OCI-LY1 (cell line): ENCODE results near the gene LSM10.

Experiments used
- H2AFZ ChIP-seq: fragments of 200-600 bp; sonication (generic), shearing (Covaris generic); 2 replicates; pipeline ENCODE4 v1.6.0; 2014; ENCODE audit warnings: antibody characterized with exemption, mild to moderate bottlenecking, low read length
- H3F3A ChIP-seq: fragments of 200-600 bp; sonication (generic), shearing (Covaris generic); 2 replicates; pipeline ENCODE4 v1.6.0; 2014; ENCODE audit warnings: mild to moderate bottlenecking, antibody characterized with exemption, low read length, moderate library complexity; ENCODE audit not compliant: insufficient read depth
- H3K27ac ChIP-seq: fragments of 200-600 bp; sonication (generic); 2 replicates; pipeline ENCODE4 v1.5.1; 2014; ENCODE audit warnings: low read length, mixed run types, mild to moderate bottlenecking, low read depth; ENCODE audit not compliant: poor library complexity, severe bottlenecking
- H3K27me3 ChIP-seq: fragments of 200-600 bp; sonication (generic); 2 replicates; pipeline ENCODE4 v1.6.0; 2014; ENCODE audit warnings: antibody characterized with exemption, mild to moderate bottlenecking, low read length, moderate library complexity; ENCODE audit not compliant: insufficient read depth
- H3K36me3 ChIP-seq: fragments of 200-600 bp; sonication (generic); 2 replicates; pipeline ENCODE4 v1.6.1; 2014; ENCODE audit warnings: mild to moderate bottlenecking, antibody characterized with exemption, low read length, moderate library complexity, mixed read lengths; ENCODE audit not compliant: insufficient read depth
- H3K4me1 ChIP-seq: fragments of 200-600 bp; sonication (generic); 2 replicates; pipeline ENCODE4 v1.5.1; 2014; ENCODE audit warnings: mild to moderate bottlenecking, low read length, moderate library complexity; ENCODE audit not compliant: insufficient read depth, severe bottlenecking
- H3K4me2 ChIP-seq: fragments of 200-600 bp; sonication (generic), shearing (Covaris generic); 2 replicates; pipeline ENCODE4 v1.6.1; 2014; ENCODE audit warnings: low read length
- H3K4me3 ChIP-seq: fragments of 200-600 bp; sonication (generic); 2 replicates; pipeline ENCODE4 v1.5.1; 2014; ENCODE audit warnings: low read length, low read depth, mild to moderate bottlenecking, mixed read lengths; ENCODE audit not compliant: poor library complexity, severe bottlenecking
- H3K79me2 ChIP-seq: fragments of 200-600 bp; shearing (Covaris generic); 2 replicates; pipeline ENCODE4 v1.6.1; 2016; ENCODE audit warnings: mixed run types, low read length, mixed read lengths; ENCODE audit not compliant: insufficient read depth
- H3K9ac ChIP-seq: fragments of 200-600 bp; sonication (generic), shearing (Covaris generic); 2 replicates; pipeline ENCODE4 v1.6.1; 2014; ENCODE audit warnings: mild to moderate bottlenecking, low read length, mixed read lengths
- H3K9me2 ChIP-seq: fragments of 200-600 bp; sonication (generic), shearing (Covaris generic); 2 replicates; pipeline ENCODE4 v1.6.1; 2014; ENCODE audit warnings: low read depth, mild to moderate bottlenecking, low read length, mixed read lengths
- H3K9me3 ChIP-seq: fragments of 200-600 bp; shearing (Covaris generic); 2 replicates; pipeline ENCODE4 v1.6.1; 2014; ENCODE audit warnings: low read length, mixed read lengths
- H4K20me1 ChIP-seq: fragments of 200-600 bp; sonication (generic), shearing (Covaris generic); 2 replicates; pipeline ENCODE4 v1.6.0; 2016; ENCODE audit warnings: mild to moderate bottlenecking, low read length; ENCODE audit not compliant: insufficient read depth
- CTCF ChIP-seq: fragments of 200-600 bp; sonication (generic), shearing (Covaris generic); IDR thresholded peaks from 2 replicates; pipeline ENCODE4 v1.5.1; 2017; ENCODE audit warnings: mild to moderate bottlenecking, antibody characterized with exemption, low read length, moderate library complexity, mixed read lengths
- EZH2 ChIP-seq: fragments of 200-600 bp; sonication (generic), shearing (Covaris generic); IDR thresholded peaks from 2 replicates; pipeline ENCODE4 v1.8.0; 2017; ENCODE audit warnings: borderline replicate concordance, mixed run types, mild to moderate bottlenecking, antibody characterized with exemption, low read length, moderate library complexity, mixed read lengths

LSM10 gene

GRCh38 chr1:36384542-36385409 lies 12.9 kb downstream of the LSM10 start:
- H4K20me1 ChIP-seq, result no peaks in the 10 kb centered on the region

GRCh38 chr1:36383240-36383639 lies 14.5 kb downstream of the LSM10 start:
- Histone ChIP-seq H3K36me3 (no peaks in the 10 kb centered on the region), H2AFZ (no peak overlapping the region), H3K4me2 (peak overlapping the region; percentile 84), H4K20me1 (no peaks in the 10 kb centered on the region), H3K9me2 (no peaks in the 10 kb centered on the region), H3K9ac (peak overlapping the region; percentile 16; the same call in 1 of the 2 replicates), H3K27ac (no peak overlapping the region), H3K27me3 (no peaks in the 10 kb centered on the region), H3K9me3 (no peaks in the 10 kb centered on the region), H3F3A (no peaks in the 10 kb centered on the region), H3K4me3 (peak overlapping the region; percentile 95), H3K4me1 (peaks cover 57% of the 10 kb centered on the region), H3K79me2 (peaks cover 32% of the 10 kb centered on the region)
- TF ChIP-seq EZH2 (no peak), CTCF (no peak)

More at GRCh38 chr1:36384542-36385409, 12.9 kb downstream of the LSM10 start:
- peaks cover 7% of the 10 kb centered on the region; the same call in 1 of the 2 replicates for H3K36me3 ChIP-seq
- no peak for TF ChIP-seq CTCF
- TF ChIP-seq EZH2, result no peak
- peak overlapping the region; percentile 93 for H3K9ac ChIP-seq
- H3K9me2 ChIP-seq, result no peaks in the 10 kb centered on the region
- H3F3A ChIP-seq, result no peaks in the 10 kb centered on the region
- H3K79me2 ChIP-seq, result peaks cover 27% of the 10 kb centered on the region
- H3K27ac ChIP-seq, result peak overlapping the region; percentile 59
- peaks cover 61% of the 10 kb centered on the region for H3K4me1 ChIP-seq
- no peak overlapping the region for H2AFZ ChIP-seq
- no peaks in the 10 kb centered on the region for H3K27me3 ChIP-seq
- H3K9me3 ChIP-seq, result no peaks in the 10 kb centered on the region
- peak overlapping the region; percentile 95 for H3K4me3 ChIP-seq
- H3K4me2 ChIP-seq, result peak overlapping the region; percentile 84

GRCh38 chr1:36382669-36383068 lies 15.0 kb downstream of the LSM10 start:
- peaks cover 57% of the 10 kb centered on the region for H3K4me1 ChIP-seq
- H3F3A ChIP-seq, result no peaks in the 10 kb centered on the region
- H3K4me2 ChIP-seq, result peak overlapping the region; percentile 84; the same call in 1 of the 2 replicates
- no peaks in the 10 kb centered on the region for H3K9me3 ChIP-seq
- H3K9ac ChIP-seq, result no peak overlapping the region; the same call in 1 of the 2 replicates
- no peaks in the 10 kb centered on the region for H3K27me3 ChIP-seq
- TF ChIP-seq CTCF (no peak), EZH2 (no peak)
- H4K20me1 ChIP-seq, result no peaks in the 10 kb centered on the region
- H3K36me3 ChIP-seq, result no peaks in the 10 kb centered on the region
- no peak overlapping the region for H3K4me3 ChIP-seq
- H3K27ac ChIP-seq, result no peak overlapping the region
- H2AFZ ChIP-seq, result no peak overlapping the region
- no peaks in the 10 kb centered on the region for H3K9me2 ChIP-seq
- H3K79me2 ChIP-seq, result peaks cover 32% of the 10 kb centered on the region
